A549 (cell line): ENCODE results near the gene KCNQ5. TPM values are rescaled to one million over a fixed set of nuclear protein-coding genes. Genes with fewer than 3 reads are reported as not detected.

Experiments used
- ATAC-seq, 2 experiments: fragments of 200-7000 bp in 1 of 2; fragments of >200 bp in 1 of 2; cut with Nextera tagmentation in 1 of 2; cut with Tn5 transposase in 1 of 2; 3 replicates each; pipeline versions ENCODE4 v1.8.0 to v1.9.1; 2018 to 2020; ENCODE audit warnings: mild to moderate bottlenecking in 1 of 2, moderate library complexity in 1 of 2
- CTCF ChIA-PET: fragments of 300-600 bp; sonication (Branson Sonifier 250); formaldehyde crosslinking; extraction: SDS; loops from one replicate; lab custom pipeline; 2021; ENCODE audit warnings: antibody characterized with exemption, inconsistent platforms; lab: Yijun Ruan, JAX
- POLR2A ChIA-PET: fragments of 350-600 bp; formaldehyde crosslinking; extraction: SDS; loops from one replicate; lab custom pipeline; 2021; ENCODE audit warnings: antibody characterized with exemption, inconsistent platforms; lab: Yijun Ruan, JAX
- DNase-seq, 2 experiments: peaks; one replicate each; pipeline versions ENCODE4 v3.0.0 to v3.0.0-alpha.2; 2011 to 2016; ENCODE audit warnings: low read depth in 1 of 2, low spot score in 1 of 2
- FAIRE-seq: peaks from 2 replicates; lab custom pipeline; 2011; peaks lifted over from hg19 to GRCh38; lab: Jason Lieb, UNC
- H3K27ac ChIP-seq, 2 experiments: fragments of >200 bp; sonication (Bioruptor Twin); formaldehyde crosslinking; 3 replicates each; pipeline ENCODE4 v1.5.1; 2016 to 2017
- H3K4me1 ChIP-seq: fragments of >200 bp; sonication (Bioruptor Twin); formaldehyde crosslinking; 3 replicates; pipeline ENCODE4 v1.6.1; 2016
- H3K4me2 ChIP-seq: fragments of >200 bp; sonication (Bioruptor Twin); formaldehyde crosslinking; 3 replicates; pipeline ENCODE4 v1.6.1; 2016
- H3K4me3 ChIP-seq: fragments of >200 bp; sonication (Bioruptor Twin); formaldehyde crosslinking; 3 replicates; pipeline ENCODE4 v1.5.1; 2016
- H3K9me3 ChIP-seq: fragments of >200 bp; sonication (Bioruptor Twin); formaldehyde crosslinking; 3 replicates; pipeline ENCODE4 v1.6.1; 2016
- ATOH8 ChIP-seq: fragments of 250-450 bp; sonication (Bioruptor Pico); IDR thresholded peaks from 2 replicates; pipeline ENCODE4 v1.5.0; 2020; ENCODE audit warnings: low read depth, mild to moderate bottlenecking, moderate library complexity
- CTCF ChIP-seq: fragments of >200 bp; sonication (Bioruptor Twin); formaldehyde crosslinking; IDR thresholded peaks from 3 replicates; pipeline ENCODE4 v1.5.1; 2016
- EHMT2 ChIP-seq: fragments of 200-600 bp; sonication (generic); IDR thresholded peaks from 2 replicates; pipeline ENCODE4 v1.6.1; 2016; ENCODE audit warnings: antibody characterized with exemption, low read depth, mild to moderate bottlenecking, moderate library complexity
- ESRRA ChIP-seq: fragments of 150-350 bp; IDR thresholded peaks from 2 replicates; pipeline ENCODE4 v1.6.1; 2014; ENCODE audit warnings: mild to moderate bottlenecking, low read length, borderline replicate concordance
- HDAC2 ChIP-seq: fragments of 200-600 bp; sonication (generic); IDR thresholded peaks from 2 replicates; pipeline ENCODE4 v1.6.1; 2016
- HOXA7 ChIP-seq: fragments of 250-450 bp; sonication (Bioruptor Pico); IDR thresholded peaks from 2 replicates; pipeline ENCODE4 v1.5.0; 2020; ENCODE audit warnings: mild to moderate bottlenecking, moderate library complexity
- HOXB13 ChIP-seq: fragments of 250-450 bp; sonication (Bioruptor Pico); IDR thresholded peaks from 2 replicates; pipeline ENCODE4 v1.5.0; 2020; ENCODE audit warnings: low read depth, mild to moderate bottlenecking, moderate library complexity
- KDM1A ChIP-seq: fragments of 200-600 bp; sonication (generic); IDR thresholded peaks from 2 replicates; pipeline ENCODE4 v1.6.1; 2016; ENCODE audit warnings: low read depth, mild to moderate bottlenecking
- MAFK ChIP-seq: fragments of 450-650 bp; IDR thresholded peaks from 2 replicates; pipeline ENCODE4 v1.6.1; 2014; ENCODE audit not compliant: partially characterized antibody
- MAZ ChIP-seq: fragments of 150-350 bp; IDR thresholded peaks from 2 replicates; pipeline ENCODE4 v1.6.1; 2014; ENCODE audit warnings: antibody characterized with exemption, low read depth, low read length, borderline replicate concordance
- NR3C1 ChIP-seq: fragments of >200 bp; sonication (Bioruptor Twin); formaldehyde crosslinking; IDR thresholded peaks from 3 replicates; pipeline ENCODE4 v1.6.1; 2017
- PHF8 ChIP-seq: fragments of 200-600 bp; sonication (generic); IDR thresholded peaks from 2 replicates; pipeline ENCODE4 v1.6.1; 2016; ENCODE audit warnings: low read depth, mild to moderate bottlenecking, antibody characterized with exemption, moderate library complexity, borderline replicate concordance
- RCOR1 ChIP-seq: fragments of 150-350 bp; IDR thresholded peaks from 2 replicates; pipeline ENCODE4 v1.6.1; 2014; ENCODE audit warnings: antibody characterized with exemption, low read length, low read depth
- SREBF2 ChIP-seq: fragments of 450-650 bp; IDR thresholded peaks from 2 replicates; pipeline ENCODE4 v1.6.1; 2014; ENCODE audit warnings: mild to moderate bottlenecking, moderate library complexity
- ZC3H11A ChIP-seq: fragments of 450-650 bp; IDR thresholded peaks from 2 replicates; pipeline ENCODE4 v1.6.1; 2014; ENCODE audit warnings: antibody characterized with exemption, mild to moderate bottlenecking
- ZSCAN20 ChIP-seq: fragments of 250-450 bp; sonication (Bioruptor Pico); IDR thresholded peaks from 2 replicates; pipeline ENCODE4 v1.8.0; 2022; ENCODE audit warnings: mild to moderate bottlenecking, moderate library complexity
- WGBS: methylation state at CpG from one replicate; pipeline ENCODE4 v1.1.6; 2017; ENCODE audit errors: missing lambda C conversion rate; 5-methylcytosine and 5-hydroxymethylcytosine counted together
- polyA plus RNA-seq, 4 experiments: library from polyadenylated mRNA; depleted of rRNA in 3 of 4; stranded (reverse); fragments of >200 nt; fragmentation: RNase III in 1 of 4; extraction: RNeasy Plus Mini Kit Qiagen cat#74134 plus additional on column Dnase treatment in 1 of 4; gene quantifications; 2 replicates in 3 of 4; 3 replicates in 1 of 4; pipeline ENCODE4 v1.2.3, GENCODE V29; 2011 to 2017
- TF ChIP-seq, protein P1 (sequence below): IDR thresholded peaks from 2 replicates; pipeline ENCODE4 v1.6.1; 2012; ENCODE audit warnings: low read depth, borderline replicate concordance
- TF ChIP-seq, protein P2 (sequence below): fragments of >200 bp; sonication (Bioruptor Twin); formaldehyde crosslinking; IDR thresholded peaks from 2 replicates; pipeline ENCODE4 v1.6.1; 2016

KCNQ5 gene
- polyA plus RNA-seq, 2 of the 4 experiments (the other 2 are of a cell fraction) = 1.2 to 1.3 TPM

GRCh38 chr6:72626126-72626525 is 4.3 kb downstream of the KCNQ5 start:
- Histone ChIP-seq H3K4me1 (peaks cover 8% of the 10 kb centered on the region; the same call in 1 of the 3 replicates), H3K4me2 (no peak overlapping the region), H3K9me3 (no peaks in the 10 kb centered on the region), H3K27ac (no peak overlapping the region), H3K4me3 (no peak overlapping the region)
- POLR2A ChIA-PET = no interaction called here
- WGBS = 53% methylated on average over 2 of the region's 2 CpGs
- DNase-seq (no peak), ATAC-seq (no peak), FAIRE-seq (no peak)
- TF ChIP-seq, protein P1, sequence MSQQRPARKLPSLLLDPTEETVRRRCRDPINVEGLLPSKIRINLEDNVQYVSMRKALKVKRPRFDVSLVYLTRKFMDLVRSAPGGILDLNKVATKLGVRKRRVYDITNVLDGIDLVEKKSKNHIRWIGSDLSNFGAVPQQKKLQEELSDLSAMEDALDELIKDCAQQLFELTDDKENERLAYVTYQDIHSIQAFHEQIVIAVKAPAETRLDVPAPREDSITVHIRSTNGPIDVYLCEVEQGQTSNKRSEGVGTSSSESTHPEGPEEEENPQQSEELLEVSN = no peak
- TF ChIP-seq MAZ (no peak), KDM1A (no peak), HOXA7 (CRISPR knock-in tag) (no peak), ZSCAN20 (CRISPR knock-in tag) (no peak)
- CTCF ChIA-PET = interaction anchor here (2.9 kb wide), 1 partner anchor 10 kb away, joined by 7 read pairs; no protein-coding TSS in a partner anchor

DNA sequence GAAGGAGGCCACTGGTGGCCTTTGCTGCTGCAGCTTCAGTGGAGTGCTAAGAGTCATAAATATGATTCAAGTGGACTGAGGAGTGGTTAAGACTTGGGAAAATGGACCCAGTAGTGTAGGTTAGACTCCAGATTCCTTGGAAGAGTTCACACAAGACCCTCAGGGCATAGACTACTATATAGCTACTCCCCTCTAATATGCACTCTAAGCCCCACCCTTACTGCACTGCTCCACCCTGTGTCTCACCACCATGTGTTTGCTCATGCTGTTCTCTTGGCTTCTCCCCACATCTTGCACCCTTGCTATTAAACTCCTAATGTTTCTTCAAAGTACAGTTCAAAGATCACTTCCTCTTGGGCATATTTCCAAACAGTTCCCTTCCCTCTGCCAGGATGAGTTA is 5.7 kb downstream of the KCNQ5 start:
- CTCF ChIA-PET = interaction anchor here (0.6 to 2.9 kb wide), 2 partner anchors 11 to 895 kb away, joined by 3 to 7 read pairs; no protein-coding TSS in a partner anchor
- no peak for DNase-seq
- ATAC-seq = no peak

GRCh38 chr6:72631480-72631879 is 9.6 kb downstream of the KCNQ5 start:
- ATAC-seq (no peak), FAIRE-seq (no peak), DNase-seq (no peak)
- ChIA-PET POLR2A (no interaction called here), CTCF (no interaction called here)
- Histone ChIP-seq H3K4me2 (no peak overlapping the region), H3K4me1 (0 out of 3 replicates have a peak, but pooled peaks cover 3% of the 10 kb centered on the region), H3K27ac (no peak overlapping the region), H3K4me3 (no peak overlapping the region), H3K9me3 (no peaks in the 10 kb centered on the region)
- TF ChIP-seq HOXB13 (CRISPR knock-in tag) (no peak), HDAC2 (no peak), ESRRA (no peak), EHMT2 (no peak)

More for the DNA sequence above, 5.7 kb downstream of the KCNQ5 start:
- Histone ChIP-seq H3K4me2 (no peak overlapping the region), H3K4me3 (no peak overlapping the region)
- FAIRE-seq = no peak
- no peak for TF ChIP-seq NR3C1
- TF ChIP-seq, all 56 proteins: peak for 0
- Histone ChIP-seq H3K4me1 (peaks cover 8% of the 10 kb centered on the region; the same call in 1 of the 3 replicates), H3K27ac (no peak overlapping the region), H3K9me3 (no peaks in the 10 kb centered on the region)
- POLR2A ChIA-PET = no interaction called here

GRCh38 chr6:72635636-72636035 is 13.8 kb downstream of the KCNQ5 start:
- CTCF ChIA-PET = interaction anchor here (1.1 kb wide), 1 partner anchor 13 kb away, joined by 4 read pairs; the partner anchor contains the start of gene KCNQ5
- no peak overlapping the region for H3K27ac ChIP-seq
- no peak overlapping the region for H3K4me2 ChIP-seq
- TF ChIP-seq CTCF (no peak), RCOR1 (no peak), MAFK (no peak), ZC3H11A (no peak), ATOH8 (no peak), PHF8 (no peak), SREBF2 (no peak), NR3C1 (no peak), HOXA7 (CRISPR knock-in tag) (no peak)
- TF ChIP-seq, protein P2, sequence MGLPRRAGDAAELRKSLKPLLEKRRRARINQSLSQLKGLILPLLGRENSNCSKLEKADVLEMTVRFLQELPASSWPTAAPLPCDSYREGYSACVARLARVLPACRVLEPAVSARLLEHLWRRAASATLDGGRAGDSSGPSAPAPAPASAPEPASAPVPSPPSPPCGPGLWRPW = no peak
- no peaks in the 10 kb centered on the region for H3K4me1 ChIP-seq
- POLR2A ChIA-PET = no interaction called here
- FAIRE-seq (no peak), DNase-seq (no peak), ATAC-seq (no peak)
- 53% methylated on average over 2 of the region's 2 CpGs for WGBS
- H3K4me3 ChIP-seq = no peak overlapping the region
- H3K9me3 ChIP-seq = no peaks in the 10 kb centered on the region
